Measurements from ENCODE around the gene ARHGDIA. TPM values are rescaled to one million over a fixed set of nuclear protein-coding genes. Genes with fewer than 3 reads are reported as not detected.

Gene ARHGDIA
- total RNA-seq, 2 donors from 2014 or later = 564 to 643 TPM

GRCh38 chr17:81833160-81833920 lies 37.8 kb downstream of the ARHGDIA start, which contains the start of gene MCRIP1:
Gene MCRIP1 (minus strand): TSS chr17:81833291. CDS start chr17:81824506, 8,785 bp downstream.
- H3K9me3 ChIP-seq (ENCODE audit: control insufficient read depth, low read length, poor library complexity, severe bottlenecking) = no peaks in the 10 kb centered on the region
- H3K36me3 Mint-ChIP-seq (ENCODE audit: low read depth) = peaks cover 2% of the 10 kb centered on the region
- H3K4me3 Mint-ChIP-seq = peak within 1 kb of the TSS; percentile 95
- peak within 1 kb of the TSS; percentile 96 for H3K27ac Mint-ChIP-seq
- H3K27me3 Mint-ChIP-seq = no peaks in the 10 kb centered on the region
- DNase-seq = peak; percentile 91 to 96 (median 93)
- ATAC-seq = peak; percentile 81
- peaks cover 19% of the 10 kb centered on the region for H3K4me1 Mint-ChIP-seq

GRCh38 chr17:81832608-81833159 lies 38.5 kb downstream of the ARHGDIA start:
- ATAC-seq (peak; percentile 36), DNase-seq (no peak)
- peaks cover 2% of the 10 kb centered on the region for H3K36me3 Mint-ChIP-seq (ENCODE audit: low read depth)
- peak overlapping the region; percentile 95 for H3K4me3 Mint-ChIP-seq
- H3K27ac Mint-ChIP-seq = peak overlapping the region; percentile 96
- H3K4me1 Mint-ChIP-seq = peaks cover 20% of the 10 kb centered on the region
- H3K9me3 ChIP-seq (ENCODE audit: control insufficient read depth, low read length, poor library complexity, severe bottlenecking) = no peaks in the 10 kb centered on the region
- no peaks in the 10 kb centered on the region for H3K27me3 Mint-ChIP-seq

- Mint-ChIP-seq H3K27me3 (no peaks in the 10 kb centered on the region), H3K4me1 (peaks cover 20% of the 10 kb centered on the region), H3K4me3 (peak overlapping the region; percentile 95), H3K27ac (peak overlapping the region; percentile 96), H3K36me3 (ENCODE audit: low read depth) (peaks cover 2% of the 10 kb centered on the region)
- DNase-seq (peak; percentile 30 to 40 (median 32)), ATAC-seq (peak; percentile 69)
- no peaks in the 10 kb centered on the region for H3K9me3 ChIP-seq (ENCODE audit: control insufficient read depth, low read length, poor library complexity, severe bottlenecking)
These were observed 39.1 kb downstream of the ARHGDIA start for GRCh38 chr17:81831957-81832607.

DNA sequence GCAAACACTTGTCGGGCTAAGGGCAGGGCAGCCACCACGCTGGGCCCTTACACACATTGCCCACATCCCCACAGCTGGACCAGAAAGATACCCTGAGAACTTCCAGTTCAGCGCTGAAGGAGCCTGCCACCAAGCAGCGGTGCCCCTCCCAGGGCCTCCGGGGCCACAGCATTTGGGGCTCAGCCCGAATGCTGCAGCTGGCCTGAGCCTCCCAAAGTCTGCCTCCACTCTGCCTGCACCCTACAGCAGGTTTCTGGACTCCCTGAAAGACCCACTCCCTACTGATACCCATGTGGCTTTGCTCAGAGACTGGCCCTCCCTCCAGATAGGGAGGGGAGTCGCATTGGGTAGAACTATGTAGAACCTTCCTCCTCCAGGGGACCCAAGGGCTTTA lies 39.6 kb downstream of the ARHGDIA start:
- no peak for ATAC-seq
- Mint-ChIP-seq H3K36me3 (ENCODE audit: low read depth) (peaks cover 2% of the 10 kb centered on the region), H3K4me3 (peak overlapping the region; percentile 95), H3K27ac (peak overlapping the region; percentile 96), H3K4me1 (peaks cover 20% of the 10 kb centered on the region), H3K27me3 (no peaks in the 10 kb centered on the region)
- no peak for DNase-seq
- no peaks in the 10 kb centered on the region for H3K9me3 ChIP-seq (ENCODE audit: control insufficient read depth, low read length, poor library complexity, severe bottlenecking)

- DNase-seq (no peak), ATAC-seq (no peak)
- H3K27ac Mint-ChIP-seq = peak overlapping the region; percentile 59
- peaks cover 2% of the 10 kb centered on the region for H3K36me3 Mint-ChIP-seq (ENCODE audit: low read depth)
- no peak overlapping the region for H3K4me3 Mint-ChIP-seq
- H3K27me3 Mint-ChIP-seq = no peaks in the 10 kb centered on the region
- H3K9me3 ChIP-seq (ENCODE audit: control insufficient read depth, low read length, poor library complexity, severe bottlenecking) = no peaks in the 10 kb centered on the region
- H3K4me1 Mint-ChIP-seq = peaks cover 25% of the 10 kb centered on the region
These were observed 41.3 kb downstream of the ARHGDIA start for GRCh38 chr17:81829858-81830257.

- H3K4me1 Mint-ChIP-seq = peaks cover 25% of the 10 kb centered on the region
- DNase-seq (no peak), ATAC-seq (no peak)
- H3K4me3 Mint-ChIP-seq = no peak overlapping the region
- H3K27me3 Mint-ChIP-seq = no peaks in the 10 kb centered on the region
- H3K9me3 ChIP-seq (ENCODE audit: control insufficient read depth, low read length, poor library complexity, severe bottlenecking) = no peaks in the 10 kb centered on the region
- peaks cover 2% of the 10 kb centered on the region for H3K36me3 Mint-ChIP-seq (ENCODE audit: low read depth)
- no peak overlapping the region for H3K27ac Mint-ChIP-seq
These were observed 42.5 kb downstream of the ARHGDIA start for GRCh38 chr17:81828656-81829055.

DNA sequence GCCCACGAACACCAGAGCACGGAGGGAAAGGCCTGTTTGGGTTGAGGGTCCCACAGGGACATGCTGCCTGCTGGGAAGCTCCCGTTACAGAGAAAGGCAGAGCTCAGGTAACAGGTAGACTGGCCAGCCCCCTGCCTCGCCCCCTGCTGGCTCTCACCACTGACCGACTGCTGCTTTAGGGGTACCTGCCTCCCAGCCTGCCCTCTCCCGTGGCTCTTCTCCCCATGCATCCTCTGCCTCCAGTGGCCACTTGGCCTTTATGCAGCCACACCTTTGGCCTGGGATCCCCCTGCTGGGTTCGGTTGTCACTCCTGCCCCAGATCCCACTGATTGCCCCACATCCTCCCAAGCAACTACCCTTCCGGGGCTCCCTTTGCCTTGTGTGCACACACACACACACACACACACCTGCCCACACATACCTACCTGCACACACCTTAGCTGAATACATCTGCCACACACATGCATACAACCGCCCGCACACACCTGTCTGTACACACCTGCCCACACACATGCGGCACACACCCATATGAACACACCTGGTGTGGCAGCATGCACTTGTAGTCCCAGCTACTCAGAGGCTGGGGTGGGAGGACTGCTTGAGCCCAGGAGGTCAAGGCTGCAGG lies 45.2 kb downstream of the ARHGDIA start:
- Mint-ChIP-seq H3K27me3 (no peaks in the 10 kb centered on the region), H3K4me3 (no peak overlapping the region), H3K4me1 (peaks cover 15% of the 10 kb centered on the region), H3K27ac (no peak overlapping the region), H3K36me3 (ENCODE audit: low read depth) (no peaks in the 10 kb centered on the region)
- DNase-seq (no peak), ATAC-seq (no peak)
- H3K9me3 ChIP-seq (ENCODE audit: control insufficient read depth, low read length, poor library complexity, severe bottlenecking) = no peaks in the 10 kb centered on the region

DNA sequence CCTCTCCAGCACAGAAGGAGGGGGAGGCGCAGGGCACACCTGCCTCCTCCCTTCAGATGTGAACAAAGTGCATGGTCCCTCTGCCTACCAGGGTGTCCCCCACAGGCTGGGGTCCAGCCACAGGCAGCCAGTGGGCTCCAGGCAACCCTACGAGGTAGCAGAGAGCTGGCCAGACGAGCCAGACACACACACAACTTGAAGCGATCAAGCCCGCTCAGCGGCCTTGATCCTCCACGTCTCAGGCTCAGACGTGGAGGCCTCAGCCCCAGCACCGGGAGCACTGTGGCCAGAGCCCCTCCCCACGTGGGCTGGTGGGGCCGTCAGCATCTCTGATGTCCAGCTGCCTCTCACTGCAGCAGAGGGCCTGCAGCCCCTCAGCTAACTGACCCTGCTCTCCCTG lies 46.5 kb downstream of the ARHGDIA start:
- no peaks in the 10 kb centered on the region for H3K27me3 Mint-ChIP-seq
- H3K36me3 Mint-ChIP-seq (ENCODE audit: low read depth) = no peaks in the 10 kb centered on the region
- peaks cover 12% of the 10 kb centered on the region for H3K4me1 Mint-ChIP-seq
- ATAC-seq (no peak), DNase-seq (no peak)
- H3K4me3 Mint-ChIP-seq = no peak overlapping the region
- no peaks in the 10 kb centered on the region for H3K9me3 ChIP-seq (ENCODE audit: control insufficient read depth, low read length, poor library complexity, severe bottlenecking)
- no peak overlapping the region for H3K27ac Mint-ChIP-seq

GRCh38 chr17:81823820-81824550 lies 47.2 kb downstream of the ARHGDIA start:
- Mint-ChIP-seq H3K4me3 (no peak overlapping the region), H3K27me3 (no peaks in the 10 kb centered on the region), H3K4me1 (peaks cover 12% of the 10 kb centered on the region), H3K36me3 (ENCODE audit: low read depth) (no peaks in the 10 kb centered on the region), H3K27ac (no peak overlapping the region)
- ATAC-seq = no peak
- DNase-seq = no peak
- no peaks in the 10 kb centered on the region for H3K9me3 ChIP-seq (ENCODE audit: control insufficient read depth, low read length, poor library complexity, severe bottlenecking)

DNA sequence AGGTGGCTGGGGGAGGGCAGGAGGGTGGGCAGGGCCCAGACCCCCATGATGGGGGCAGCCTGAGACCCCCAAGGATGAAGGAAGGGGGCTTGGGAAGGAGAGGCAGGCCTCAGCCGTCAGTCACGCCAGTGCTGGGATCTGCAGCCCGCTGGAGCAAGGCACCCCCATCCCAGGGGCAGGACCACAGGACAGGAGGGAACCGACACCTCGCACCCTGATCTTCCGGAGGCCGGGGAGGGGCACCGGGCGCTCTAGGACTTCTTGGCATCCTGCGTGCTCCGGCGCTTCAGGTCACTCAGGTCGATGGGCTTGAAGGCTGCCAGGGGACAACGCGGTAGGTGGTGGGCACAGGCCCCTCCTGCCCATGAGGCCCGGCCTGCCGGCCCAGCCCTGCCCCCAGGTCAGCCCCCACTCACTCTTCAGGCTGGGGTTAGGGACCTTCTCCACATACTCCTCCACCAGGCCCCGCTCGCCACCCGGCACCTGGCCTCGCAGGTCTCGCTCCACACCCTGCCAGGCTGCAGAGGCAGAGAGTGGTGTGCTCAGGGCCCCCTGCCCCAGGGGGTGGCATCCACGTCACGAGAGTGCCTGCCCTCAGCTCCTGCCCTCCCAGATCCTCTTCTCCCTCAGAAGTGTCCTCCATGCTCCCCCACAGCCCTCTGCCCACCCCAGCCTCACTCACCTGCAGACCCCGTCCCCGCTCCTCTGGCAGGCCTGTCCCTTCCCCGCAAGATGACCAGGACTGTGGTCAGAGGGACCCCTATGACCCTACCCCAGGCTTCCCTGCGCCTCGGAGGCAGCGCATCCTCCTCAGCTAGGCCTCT lies 47.9 kb downstream of the ARHGDIA start:
- H3K4me1 Mint-ChIP-seq = peaks cover 9% of the 10 kb centered on the region
- ATAC-seq (no peak), DNase-seq (no peak)
- no peaks in the 10 kb centered on the region for H3K9me3 ChIP-seq (ENCODE audit: control insufficient read depth, low read length, poor library complexity, severe bottlenecking)
- no peak overlapping the region for H3K4me3 Mint-ChIP-seq
- no peaks in the 10 kb centered on the region for H3K36me3 Mint-ChIP-seq (ENCODE audit: low read depth)
- H3K27me3 Mint-ChIP-seq = no peaks in the 10 kb centered on the region
- H3K27ac Mint-ChIP-seq = no peak overlapping the region

DNA sequence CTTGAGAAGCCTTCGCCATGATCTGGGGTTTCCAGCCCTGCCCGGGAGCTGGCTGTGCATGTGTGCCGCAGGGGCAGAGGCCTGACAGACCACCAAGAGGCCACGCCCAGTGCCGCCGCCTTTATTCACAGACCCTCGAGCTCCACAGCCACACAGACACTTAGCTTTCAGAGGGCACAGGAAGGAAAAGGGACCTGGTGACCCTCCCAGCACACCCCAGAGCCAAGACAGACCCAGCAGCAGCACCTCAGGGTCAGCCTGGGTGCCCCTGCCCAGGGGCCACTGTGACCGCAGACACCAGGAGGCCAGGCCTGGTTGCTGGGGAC lies 48.9 kb downstream of the ARHGDIA start:
- H3K27me3 Mint-ChIP-seq = peaks cover 8% of the 10 kb centered on the region
- no peak overlapping the region for H3K27ac Mint-ChIP-seq

GRCh38 chr17:81821603-81822311 lies 49.4 kb downstream of the ARHGDIA start:
- no peak overlapping the region for H3K4me3 Mint-ChIP-seq
- H3K27ac Mint-ChIP-seq = no peak overlapping the region
- no peaks in the 10 kb centered on the region for H3K9me3 ChIP-seq (ENCODE audit: control insufficient read depth, low read length, poor library complexity, severe bottlenecking)
- H3K4me1 Mint-ChIP-seq = peaks cover 9% of the 10 kb centered on the region
- no peaks in the 10 kb centered on the region for H3K36me3 Mint-ChIP-seq (ENCODE audit: low read depth)
- H3K27me3 Mint-ChIP-seq = peaks cover 12% of the 10 kb centered on the region
- no peak for DNase-seq
- ATAC-seq = peak; percentile 39

More for the DNA sequence above, 48.9 kb downstream of the ARHGDIA start:
- Mint-ChIP-seq H3K4me3 (no peak overlapping the region), H3K4me1 (peaks cover 9% of the 10 kb centered on the region), H3K36me3 (ENCODE audit: low read depth) (no peaks in the 10 kb centered on the region)
- DNase-seq = no peak
- no peak for ATAC-seq
- H3K9me3 ChIP-seq (ENCODE audit: control insufficient read depth, low read length, poor library complexity, severe bottlenecking) = no peaks in the 10 kb centered on the region
